GM19193 (cell line): ENCODE measurements around the gene EXOC4.

Experiments used
- POLR2A ChIP-seq: IDR thresholded peaks from 4 replicates; pipeline ENCODE4 v1.6.1; 2011; ENCODE audit not compliant: insufficient read depth, insufficient read length; ENCODE audit errors: extremely low read depth

The EXOC4 gene

GRCh38 chr7:133886086-133886485, 633.2 kb downstream of the EXOC4 start:
- TF ChIP-seq POLR2A, result no peak

DNA sequence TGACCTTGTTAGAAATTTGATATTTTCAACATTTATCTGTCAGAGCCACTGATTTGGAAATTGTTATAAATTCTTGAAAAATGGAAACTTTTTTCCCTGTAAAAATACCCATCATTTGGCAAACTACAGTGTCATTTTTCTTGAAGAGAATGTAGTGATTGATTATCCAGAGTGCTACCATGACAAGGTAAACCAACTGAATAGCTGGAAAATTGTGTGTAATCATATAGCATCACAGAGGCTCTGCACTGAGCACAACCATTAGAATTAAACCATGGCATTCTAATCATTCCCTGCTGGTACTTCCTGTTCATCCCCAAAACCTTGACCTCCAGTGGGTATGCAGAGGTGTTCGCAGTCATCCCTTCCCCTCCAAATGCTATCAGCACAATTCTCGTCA, 633.9 kb downstream of the EXOC4 start:
- TF ChIP-seq POLR2A, result no peak

DNA sequence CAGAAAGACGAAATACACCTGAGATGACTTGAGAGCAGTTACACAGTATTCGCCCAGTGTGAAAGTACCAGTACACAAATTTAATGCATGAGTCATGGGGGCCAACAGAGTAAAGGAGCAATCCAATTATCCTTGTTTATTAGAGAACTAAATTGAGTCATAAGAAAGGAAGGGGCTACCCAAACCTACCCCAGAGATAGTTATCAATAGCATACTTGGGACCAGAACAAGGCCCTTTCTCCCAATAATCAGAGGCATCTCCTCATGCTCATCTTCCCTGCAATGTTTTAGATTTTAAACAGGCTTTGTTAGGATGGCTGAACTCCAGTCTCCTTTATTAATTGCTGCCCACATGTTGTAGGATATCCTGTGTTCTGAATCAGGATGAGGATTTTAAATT, 634.6 kb downstream of the EXOC4 start:
- no peak for TF ChIP-seq POLR2A

GRCh38 chr7:133888061-133888930, 635.4 kb downstream of the EXOC4 start:
- TF ChIP-seq POLR2A, result no peak

DNA sequence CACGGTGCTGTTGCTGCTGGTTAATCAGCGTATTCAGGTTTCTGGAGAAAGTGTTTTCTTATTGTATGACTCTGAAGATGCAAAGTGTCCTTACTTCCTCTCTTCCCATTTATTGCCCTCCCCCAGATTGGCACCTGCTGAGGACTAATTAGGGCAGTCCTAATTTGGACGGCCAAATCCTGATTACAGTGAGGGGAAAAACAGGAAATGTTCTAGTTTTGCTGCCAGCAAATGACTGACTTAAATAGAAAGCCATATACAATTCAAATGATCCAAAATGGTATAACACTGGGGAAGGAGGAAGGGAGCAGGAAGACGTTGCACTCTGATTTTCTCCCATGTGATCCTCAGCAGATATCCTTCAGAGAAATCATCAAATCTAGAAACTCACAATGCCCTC, 651.9 kb downstream of the EXOC4 start:
- TF ChIP-seq POLR2A, result no peak

GRCh38 chr7:133910761-133911160, 657.9 kb downstream of the EXOC4 start:
- TF ChIP-seq POLR2A, result no peak

GRCh38 chr7:133911724-133912123, 658.8 kb downstream of the EXOC4 start:
- no peak for TF ChIP-seq POLR2A

GRCh38 chr7:133912916-133913697, 660.2 kb downstream of the EXOC4 start:
- no peak for TF ChIP-seq POLR2A

- TF ChIP-seq POLR2A, result no peak
Measured at GRCh38 chr7:133916621-133917020, 663.7 kb downstream of the EXOC4 start.

GRCh38 chr7:133919810-133920209, 666.9 kb downstream of the EXOC4 start:
- no peak for TF ChIP-seq POLR2A

DNA sequence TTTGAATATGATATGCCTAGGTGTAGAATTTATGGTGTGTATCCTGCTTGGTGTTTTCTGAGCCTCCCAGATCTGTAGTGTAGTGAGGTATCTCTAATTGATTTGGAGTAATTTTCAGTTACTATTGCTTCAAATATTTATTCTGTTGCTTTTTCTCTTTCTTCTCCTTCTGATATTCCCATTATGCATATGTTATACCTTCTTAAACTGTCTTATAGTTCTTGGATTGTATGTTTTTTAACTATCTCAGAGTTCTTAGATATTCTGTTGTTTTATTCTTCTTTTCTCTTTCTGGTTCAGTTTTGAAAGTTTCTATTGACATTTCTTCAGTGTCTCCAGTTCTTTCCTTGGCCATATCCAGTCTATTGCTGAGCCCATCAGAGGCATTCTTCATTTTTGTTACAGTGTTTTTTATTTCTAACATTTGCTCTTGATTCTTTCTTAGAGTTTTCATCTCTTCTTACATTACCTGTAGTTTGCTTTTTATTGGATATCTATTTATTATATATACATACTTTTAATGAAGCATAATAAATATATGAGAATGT, 668.8 kb downstream of the EXOC4 start:
- no peak for TF ChIP-seq POLR2A

- no peak for TF ChIP-seq POLR2A
Measured at GRCh38 chr7:133923974-133924373, 671.1 kb downstream of the EXOC4 start.

GRCh38 chr7:133931053-133931452, 678.2 kb downstream of the EXOC4 start:
- no peak for TF ChIP-seq POLR2A

- TF ChIP-seq POLR2A, result no peak
Measured at GRCh38 chr7:133932591-133932990, 679.7 kb downstream of the EXOC4 start.

DNA sequence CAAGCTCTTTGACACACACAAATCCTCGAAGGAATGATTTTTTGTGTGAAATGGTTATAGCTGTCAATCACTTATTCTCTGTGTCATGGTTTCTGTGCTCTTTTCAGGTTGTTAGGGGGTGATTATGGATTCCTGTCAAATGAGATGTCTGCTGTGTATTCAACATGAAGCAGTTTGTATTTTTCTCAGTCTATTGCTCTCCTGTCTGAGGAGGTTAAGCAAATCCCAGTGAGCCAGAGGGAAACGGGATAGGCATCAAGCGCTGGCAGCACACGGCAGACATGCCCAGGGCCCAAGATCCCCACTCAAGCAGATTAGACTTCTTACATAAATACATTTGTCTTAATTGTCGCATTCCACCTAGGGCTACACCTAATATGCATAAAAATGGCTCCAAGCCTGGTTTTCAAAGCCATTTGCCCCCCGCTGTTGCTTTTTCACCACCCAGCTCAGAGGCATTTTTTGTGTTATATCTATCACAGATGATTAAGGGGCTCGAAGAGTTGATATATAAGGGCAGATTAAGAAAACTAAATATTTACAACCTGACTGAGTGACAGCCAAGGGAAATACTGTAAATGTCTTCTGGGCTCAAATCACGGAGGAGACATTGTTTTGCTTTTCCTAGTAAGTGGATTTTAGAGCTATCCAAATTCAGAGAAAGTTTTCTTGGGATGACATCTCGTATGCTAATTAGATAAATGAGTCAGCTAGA, 681.5 kb downstream of the EXOC4 start:
- no peak for TF ChIP-seq POLR2A
